Measurements from ENCODE around the gene FBXO17.

DNA sequence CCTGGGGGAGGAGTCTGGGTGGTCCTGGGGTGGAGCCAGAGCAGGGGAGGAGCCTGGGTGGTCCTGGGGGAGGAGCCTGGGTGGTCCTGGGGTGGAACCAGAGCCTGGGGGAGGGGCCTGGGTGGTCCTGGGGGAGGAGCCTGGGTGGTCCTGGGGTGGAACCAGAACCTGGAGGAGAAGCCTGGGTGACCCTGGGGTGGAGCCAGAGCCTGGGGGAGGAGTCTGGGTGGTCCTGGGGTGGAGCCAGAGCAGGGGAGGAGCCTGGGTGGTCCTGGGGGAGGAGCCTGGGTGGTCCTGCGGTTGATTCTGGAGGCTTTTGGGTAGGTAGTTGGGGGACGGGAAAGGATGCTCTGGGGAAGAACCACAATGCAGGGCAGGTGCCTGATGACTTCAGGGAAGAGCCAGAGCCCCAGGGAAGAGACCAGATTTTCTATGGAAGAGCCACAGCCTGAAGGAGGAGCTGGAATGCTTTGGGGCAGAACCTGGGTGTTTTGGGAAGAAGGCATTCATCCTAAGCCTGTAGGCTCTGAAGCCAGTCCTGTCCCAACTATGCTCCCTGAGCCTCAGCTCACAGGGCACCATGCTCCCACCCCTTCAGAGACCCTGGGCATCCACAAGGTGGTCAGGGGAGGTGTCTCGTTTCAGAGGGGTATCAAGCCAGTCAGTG lies 29.8 kb downstream of the FBXO17 start:
- TF ChIP-seq, protein P1, sequence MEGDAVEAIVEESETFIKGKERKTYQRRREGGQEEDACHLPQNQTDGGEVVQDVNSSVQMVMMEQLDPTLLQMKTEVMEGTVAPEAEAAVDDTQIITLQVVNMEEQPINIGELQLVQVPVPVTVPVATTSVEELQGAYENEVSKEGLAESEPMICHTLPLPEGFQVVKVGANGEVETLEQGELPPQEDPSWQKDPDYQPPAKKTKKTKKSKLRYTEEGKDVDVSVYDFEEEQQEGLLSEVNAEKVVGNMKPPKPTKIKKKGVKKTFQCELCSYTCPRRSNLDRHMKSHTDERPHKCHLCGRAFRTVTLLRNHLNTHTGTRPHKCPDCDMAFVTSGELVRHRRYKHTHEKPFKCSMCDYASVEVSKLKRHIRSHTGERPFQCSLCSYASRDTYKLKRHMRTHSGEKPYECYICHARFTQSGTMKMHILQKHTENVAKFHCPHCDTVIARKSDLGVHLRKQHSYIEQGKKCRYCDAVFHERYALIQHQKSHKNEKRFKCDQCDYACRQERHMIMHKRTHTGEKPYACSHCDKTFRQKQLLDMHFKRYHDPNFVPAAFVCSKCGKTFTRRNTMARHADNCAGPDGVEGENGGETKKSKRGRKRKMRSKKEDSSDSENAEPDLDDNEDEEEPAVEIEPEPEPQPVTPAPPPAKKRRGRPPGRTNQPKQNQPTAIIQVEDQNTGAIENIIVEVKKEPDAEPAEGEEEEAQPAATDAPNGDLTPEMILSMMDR (IDR thresholded peaks at IDR 0.05; ENCODE audit: poor library complexity), result no peak
- TF ChIP-seq EZH2 (IDR thresholded peaks at IDR 0.05; ENCODE audit: borderline replicate concordance), result no peak
- TF ChIP-seq EZH2phosphoT487 (IDR thresholded peaks at IDR 0.05; ENCODE audit: low read depth, severe bottlenecking, unreplicated experiment), result no peak
